Panc1 (cell line): Measurements from ENCODE around the gene NBPF1. TPM values are rescaled to one million over a fixed set of nuclear protein-coding genes. Genes with fewer than 3 reads are reported as not detected.
A peak's percentile ranks its signal among the peaks of the same experiment; 100 is the strongest.
"Not testable (repeated sequence)": the region's sequence is repeated elsewhere in the genome, so short reads cannot be mapped to it uniquely, and the experiment has no call there.

Source experiments
- ATAC-seq: fragments of 200-7000 bp; cut with Tn5 transposase; 2 replicates; pipeline ENCODE4 v1.9.1; 2020; ENCODE audit warnings: mild to moderate bottlenecking, moderate library complexity
- BruUV-seq: library from RNA; stranded (reverse); fragments of 400-500 nt; replicated peaks from 2 replicates; lab custom pipeline; 2021; lab: Mats Ljungman, UMichigan
- CTCF ChIA-PET: fragments of 300-600 bp; sonication (Branson Sonifier 250); formaldehyde crosslinking; loops from one replicate; lab custom pipeline; 2022; ENCODE audit warnings: antibody characterized with exemption; lab: Charles Lee
- POLR2A ChIA-PET: fragments of 300-600 bp; sonication (Branson Sonifier 250); formaldehyde crosslinking; loops from one replicate; lab custom pipeline; 2022; ENCODE audit warnings: antibody characterized with exemption; lab: Charles Lee
- DNase-seq: peaks from one replicate; pipeline ENCODE4 v3.0.0-alpha.2; 2010; ENCODE audit warnings: low read depth, low spot score
- H3K27ac ChIP-seq: 2 replicates; pipeline ENCODE4 v1.5.1; 2011; ENCODE audit warnings: mild to moderate bottlenecking, low read length, inconsistent platforms
- H3K27me3 ChIP-seq: fragments of 200-500 bp; sonication (Bioruptor generic); 2 replicates; pipeline ENCODE4 v1.6.0; 2014; ENCODE audit warnings: low read length, inconsistent platforms; ENCODE audit not compliant: control insufficient read depth, insufficient read depth
- H3K36me3 ChIP-seq: fragments of 200-500 bp; sonication (Bioruptor generic); 2 replicates; pipeline ENCODE4 v1.5.1; 2014; ENCODE audit warnings: inconsistent platforms, mild to moderate bottlenecking, low read length, moderate library complexity; ENCODE audit not compliant: control insufficient read depth, insufficient read depth
- H3K4me1 ChIP-seq: 2 replicates; pipeline ENCODE4 v1.5.1; 2011; ENCODE audit warnings: inconsistent platforms, mild to moderate bottlenecking, low read length, moderate library complexity; ENCODE audit not compliant: control insufficient read depth, insufficient read depth
- H3K4me3 ChIP-seq, 2 experiments: 2 replicates each; pipeline ENCODE4 v1.5.1; 2011 to 2012; ENCODE audit warnings: low read depth in 2 of 2, low read length in 2 of 2, mild to moderate bottlenecking in 2 of 2, inconsistent platforms in 1 of 2, moderate library complexity in 1 of 2
- H3K9me3 ChIP-seq: fragments of 200-500 bp; sonication (Bioruptor generic); 2 replicates; pipeline ENCODE4 v1.5.1; 2014; ENCODE audit warnings: low read depth, mild to moderate bottlenecking, inconsistent platforms, low read length, moderate library complexity; ENCODE audit not compliant: control insufficient read depth, insufficient read depth
- CTCF ChIP-seq: fragments of 450-650 bp; IDR thresholded peaks from 2 replicates; pipeline ENCODE4 v1.5.1; 2017; ENCODE audit warnings: mild to moderate bottlenecking
- POLR2AphosphoS5 ChIP-seq: IDR thresholded peaks from 2 replicates; pipeline ENCODE4 v1.6.1; 2012; ENCODE audit warnings: mild to moderate bottlenecking, low read depth, low read length, moderate library complexity
- REST ChIP-seq, 2 experiments: IDR thresholded peaks; 2 replicates each; pipeline ENCODE4 v1.6.1; 2011 to 2012; ENCODE audit warnings: low read depth in 2 of 2, control low read depth in 1 of 2, low read length in 1 of 2, mild to moderate bottlenecking in 1 of 2, moderate library complexity in 1 of 2; ENCODE audit not compliant: insufficient read depth in 1 of 2
- SIN3A ChIP-seq: IDR thresholded peaks from 2 replicates; pipeline ENCODE4 v1.6.1; 2012; ENCODE audit warnings: low read depth, mild to moderate bottlenecking, low read length, moderate library complexity, borderline replicate concordance; ENCODE audit not compliant: insufficient read depth
- TCF7L2 ChIP-seq: IDR thresholded peaks from 2 replicates; pipeline ENCODE4 v1.6.1; 2011; ENCODE audit warnings: mild to moderate bottlenecking, low read depth, low read length, inconsistent platforms
- in situ Hi-C: cut with HindIII; loops from 2 replicates; pipeline ENCODE4 v1.10.0; 2016; ENCODE audit warnings: low sequenced_read_pairs, low pct_unique_long_range_greater_than_20kb
- intact Hi-C: fragments of 100-400 bp; cut with micrococcal nuclease; formaldehyde crosslinking; loops from one replicate; pipeline ENCODE4 v1.10.0; 2022; ENCODE audit not compliant: unreplicated experiment
- total RNA-seq: library from RNA; stranded (reverse); gene quantifications from one replicate; pipeline ENCODE4 v1.2.1, GENCODE V29; 2021; ENCODE audit not compliant: unreplicated experiment

Gene NBPF1
- total RNA-seq, 1 experiment from 2014 or later = 73.2 TPM

GRCh38 chr1:16644193-16644481, 30.8 kb upstream of the NBPF1 start:
- DNase-seq (no peak), ATAC-seq (no peak; the same call in 1 of the 2 replicates)
- POLR2A ChIA-PET = no interaction called here
- peaks cover 10% of the 10 kb centered on the region; the same call in 1 of the 2 replicates for H3K36me3 ChIP-seq
- H3K9me3 ChIP-seq = no peaks in the 10 kb centered on the region
- peak overlapping the region; percentile 75 to 84 for H3K4me3 ChIP-seq
- no peaks in the 10 kb centered on the region for H3K27me3 ChIP-seq
- CTCF ChIA-PET = interaction anchor here (0.6 kb wide), 1 partner anchor 19 kb away, joined by 3 read pairs; no protein-coding TSS in a partner anchor
- peak overlapping the region; percentile 94 for H3K27ac ChIP-seq
- in situ Hi-C loops (no loop called here), intact Hi-C loops (no loop called here)
- H3K4me1 ChIP-seq = peaks cover 19% of the 10 kb centered on the region
- TF ChIP-seq REST (IDR thresholded peaks at IDR 0.05; ENCODE audit: insufficient read depth in 1 of 2, low read depth in 2 of 2, low read length in 1 of 2) (no peak), TCF7L2 (no peak), SIN3A (no peak), POLR2AphosphoS5 (no peak), CTCF (no peak)
- BruUV-seq = TSS peak; percentile 83

GRCh38 chr1:16643476-16644192, 30.3 kb upstream of the NBPF1 start:
- intact Hi-C loops = not testable (repeated sequence)

GRCh38 chr1:16643001-16643411, 29.6 kb upstream of the NBPF1 start:
- Histone ChIP-seq H3K4me1 (peaks cover 19% of the 10 kb centered on the region), H3K4me3 (peak overlapping the region in 1 of 2 experiments; percentile 84; a peak in 2 of 4 replicates)
- ATAC-seq, H3K27ac ChIP-seq, H3K27me3 ChIP-seq, POLR2A ChIA-PET, BruUV-seq, in situ Hi-C loops, H3K36me3 ChIP-seq, H3K9me3 ChIP-seq, DNase-seq, intact Hi-C loops, CTCF ChIA-PET: not testable (repeated sequence)

More at GRCh38 chr1:16643476-16644192, 30.3 kb upstream of the NBPF1 start:
- DNase-seq, H3K9me3 ChIP-seq, H3K27me3 ChIP-seq, POLR2A ChIA-PET, H3K36me3 ChIP-seq, BruUV-seq, in situ Hi-C loops: not testable (repeated sequence)
- CTCF ChIA-PET = interaction anchor here (0.6 kb wide), 1 partner anchor 19 kb away, joined by 3 read pairs; no protein-coding TSS in a partner anchor
- H3K4me3 ChIP-seq = peak overlapping the region; percentile 75 to 84
- peak overlapping the region; percentile 94 for H3K27ac ChIP-seq
- H3K4me1 ChIP-seq = peaks cover 19% of the 10 kb centered on the region
- peak; percentile 5; the same call in 1 of the 2 replicates for ATAC-seq

GRCh38 chr1:16642025-16642966, 28.9 kb upstream of the NBPF1 start:
- CTCF ChIA-PET, H3K27ac ChIP-seq, BruUV-seq, H3K36me3 ChIP-seq, DNase-seq, intact Hi-C loops, H3K4me3 ChIP-seq, H3K27me3 ChIP-seq, ATAC-seq, H3K9me3 ChIP-seq, POLR2A ChIA-PET, in situ Hi-C loops: not testable (repeated sequence)
- H3K4me1 ChIP-seq = peaks cover 19% of the 10 kb centered on the region
